ENCODE measurements around the gene SMARCB1. TPM values are rescaled to one million over a fixed set of nuclear protein-coding genes. Genes with fewer than 3 reads are reported as not detected.

Gene SMARCB1
- polyA plus RNA-seq: 70.0 to 108 TPM (median 95.2 TPM) in 3 replicates
- polyA plus RNA-seq (2011; ENCODE audit: low read depth): 64.4 TPM
- polyA plus RNA-seq (2011; cell fraction: cytosol; rRNA removed): 90.8 and 109 TPM in 2 replicates
- 56.9 and 68.9 TPM in 2 replicates for polyA plus RNA-seq (2011; cell fraction: nucleus; rRNA removed)
- 48.5 and 84.2 TPM in 2 replicates for polyA plus RNA-seq (2012; ENCODE audit: low replicate concordance)
- polyA minus RNA-seq: 56.7 to 79.8 TPM (median 75.5 TPM) in 3 replicates
- polyA minus RNA-seq (2011; cell fraction: cytosol; rRNA and poly(A)+ RNA removed): 36.8 TPM
- polyA minus RNA-seq (2011; cell fraction: nucleus; rRNA and poly(A)+ RNA removed): 18.6 and 26.4 TPM in 2 replicates

GRCh38 chr22:23786752-23787599 lies at the start of gene SMARCB1:
Gene SMARCB1 (plus strand): TSS chr22:23786966. CDS start chr22:23787170, 204 bp downstream.
- peak within 1 kb of the TSS; percentile 67 to 95 (median 95) for H3K4me3 ChIP-seq (ENCODE audit: control insufficient read depth in 2 of 3, extremely low read depth in 1 of 3, insufficient read depth in 2 of 3, low read depth in 1 of 3, low read length in 3 of 3)
- H3K27ac ChIP-seq (ENCODE audit: control insufficient read depth, insufficient read depth, low read length): peak within 1 kb of the TSS; percentile 91
- H3K79me2 ChIP-seq (ENCODE audit: control insufficient read depth, insufficient read depth, low read length): peaks cover 46% of the 10 kb centered on the region
- no peaks in the 10 kb centered on the region for H3K27me3 ChIP-seq (ENCODE audit: control insufficient read depth, extremely low read depth, insufficient read depth, low read length)
- peaks cover 17% of the 10 kb centered on the region for H3K4me1 ChIP-seq (ENCODE audit: control insufficient read depth, extremely low read depth, insufficient read depth, low read length)
- FAIRE-seq: no peak
- no peaks in the 10 kb centered on the region for H3K9me1 ChIP-seq (ENCODE audit: control insufficient read depth, extremely low read depth, insufficient read depth, low read length)
- H4K20me1 ChIP-seq (ENCODE audit: control insufficient read depth, extremely low read depth, insufficient read depth, low read length): peaks cover 13% of the 10 kb centered on the region
- no peaks in the 10 kb centered on the region for H3K9me3 ChIP-seq (ENCODE audit: control insufficient read depth, low read depth, low read length)
- peak within 1 kb of the TSS; percentile 95 for H2AFZ ChIP-seq (ENCODE audit: control insufficient read depth, low read length)
- peak within 1 kb of the TSS; percentile 99 for H3K4me2 ChIP-seq (ENCODE audit: control insufficient read depth, extremely low read depth, insufficient read depth, low read depth, low read length)
- dilution Hi-C loops (cut with MboI; ENCODE audit: extremely low pct_ligation_motif_present, low sequenced_read_pairs): no loop called here
- peaks cover 2 to 5% of the 10 kb centered on the region in 2 experiments for H3K36me3 ChIP-seq (ENCODE audit: control insufficient read depth in 2 of 2, extremely low read depth in 1 of 2, insufficient read depth in 2 of 2, low read length in 2 of 2)
- H3K9ac ChIP-seq (ENCODE audit: control insufficient read depth, extremely low read depth, insufficient read depth, low read length): peak within 1 kb of the TSS; percentile 96
- TF ChIP-seq, protein P1, sequence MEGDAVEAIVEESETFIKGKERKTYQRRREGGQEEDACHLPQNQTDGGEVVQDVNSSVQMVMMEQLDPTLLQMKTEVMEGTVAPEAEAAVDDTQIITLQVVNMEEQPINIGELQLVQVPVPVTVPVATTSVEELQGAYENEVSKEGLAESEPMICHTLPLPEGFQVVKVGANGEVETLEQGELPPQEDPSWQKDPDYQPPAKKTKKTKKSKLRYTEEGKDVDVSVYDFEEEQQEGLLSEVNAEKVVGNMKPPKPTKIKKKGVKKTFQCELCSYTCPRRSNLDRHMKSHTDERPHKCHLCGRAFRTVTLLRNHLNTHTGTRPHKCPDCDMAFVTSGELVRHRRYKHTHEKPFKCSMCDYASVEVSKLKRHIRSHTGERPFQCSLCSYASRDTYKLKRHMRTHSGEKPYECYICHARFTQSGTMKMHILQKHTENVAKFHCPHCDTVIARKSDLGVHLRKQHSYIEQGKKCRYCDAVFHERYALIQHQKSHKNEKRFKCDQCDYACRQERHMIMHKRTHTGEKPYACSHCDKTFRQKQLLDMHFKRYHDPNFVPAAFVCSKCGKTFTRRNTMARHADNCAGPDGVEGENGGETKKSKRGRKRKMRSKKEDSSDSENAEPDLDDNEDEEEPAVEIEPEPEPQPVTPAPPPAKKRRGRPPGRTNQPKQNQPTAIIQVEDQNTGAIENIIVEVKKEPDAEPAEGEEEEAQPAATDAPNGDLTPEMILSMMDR (optimal IDR thresholded peaks at IDR 0.05 in 1 of 3, IDR thresholded peaks at IDR 0.05 in 1 of 3, conservative IDR thresholded peaks at IDR 0.05 in 1 of 3; ENCODE audit: extremely low read depth in 1 of 3, insufficient read depth in 2 of 3, low read length in 3 of 3): no peak
- TF ChIP-seq EZH2 (IDR thresholded peaks at IDR 0.05; ENCODE audit: low read length): no peak
- peak; percentile 25 for DNase-seq (ENCODE audit: low read depth, low spot score)

GRCh38 chr22:23737696-23738095 lies 49.1 kb upstream of the SMARCB1 start:
- no peaks in the 10 kb centered on the region for H3K4me1 ChIP-seq (ENCODE audit: control insufficient read depth, extremely low read depth, insufficient read depth, low read length)
- H3K4me2 ChIP-seq (ENCODE audit: control insufficient read depth, extremely low read depth, insufficient read depth, low read depth, low read length): no peak overlapping the region
- H3K9me3 ChIP-seq (ENCODE audit: control insufficient read depth, low read depth, low read length): no peaks in the 10 kb centered on the region
- no peaks in the 10 kb centered on the region for H3K27me3 ChIP-seq (ENCODE audit: control insufficient read depth, extremely low read depth, insufficient read depth, low read length)
- DNase-seq (ENCODE audit: low read depth, low spot score) (no peak), FAIRE-seq (no peak)
- H3K9ac ChIP-seq (ENCODE audit: control insufficient read depth, extremely low read depth, insufficient read depth, low read length): no peak overlapping the region
- dilution Hi-C loops (cut with MboI; ENCODE audit: extremely low pct_ligation_motif_present, low sequenced_read_pairs): no loop called here
- no peak overlapping the region for H3K27ac ChIP-seq (ENCODE audit: control insufficient read depth, insufficient read depth, low read length)
- H3K9me1 ChIP-seq (ENCODE audit: control insufficient read depth, extremely low read depth, insufficient read depth, low read length): no peaks in the 10 kb centered on the region
- TF ChIP-seq EZH2 (IDR thresholded peaks at IDR 0.05; ENCODE audit: low read length): no peak
- TF ChIP-seq, protein P1 (optimal IDR thresholded peaks at IDR 0.05 in 1 of 3, IDR thresholded peaks at IDR 0.05 in 1 of 3, conservative IDR thresholded peaks at IDR 0.05 in 1 of 3; ENCODE audit: extremely low read depth in 1 of 3, insufficient read depth in 2 of 3, low read length in 3 of 3): no peak
- H2AFZ ChIP-seq (ENCODE audit: control insufficient read depth, low read length): no peak overlapping the region
- H3K79me2 ChIP-seq (ENCODE audit: control insufficient read depth, insufficient read depth, low read length): no peaks in the 10 kb centered on the region
- no peak overlapping the region for H3K4me3 ChIP-seq (ENCODE audit: control insufficient read depth in 2 of 3, extremely low read depth in 1 of 3, insufficient read depth in 2 of 3, low read depth in 1 of 3, low read length in 3 of 3)
- H3K36me3 ChIP-seq (ENCODE audit: control insufficient read depth in 2 of 2, extremely low read depth in 1 of 2, insufficient read depth in 2 of 2, low read length in 2 of 2): peaks cover 0 to 4% of the 10 kb centered on the region in 2 experiments
- H4K20me1 ChIP-seq (ENCODE audit: control insufficient read depth, extremely low read depth, insufficient read depth, low read length): no peaks in the 10 kb centered on the region

Measured in keratinocyte (primary cell).